ENCODE measurements around the gene ZBTB7B. TPM values are rescaled to one million over a fixed set of nuclear protein-coding genes. Genes with fewer than 3 reads are reported as not detected.

ZBTB7B gene
- total and polyA plus RNA-seq, 9 of the 15 experiments (the other 6 are each of a cell fraction or from before 2014, with no cell fraction given) = 0.04 to 46.5 (median 15.2) TPM

DNA sequence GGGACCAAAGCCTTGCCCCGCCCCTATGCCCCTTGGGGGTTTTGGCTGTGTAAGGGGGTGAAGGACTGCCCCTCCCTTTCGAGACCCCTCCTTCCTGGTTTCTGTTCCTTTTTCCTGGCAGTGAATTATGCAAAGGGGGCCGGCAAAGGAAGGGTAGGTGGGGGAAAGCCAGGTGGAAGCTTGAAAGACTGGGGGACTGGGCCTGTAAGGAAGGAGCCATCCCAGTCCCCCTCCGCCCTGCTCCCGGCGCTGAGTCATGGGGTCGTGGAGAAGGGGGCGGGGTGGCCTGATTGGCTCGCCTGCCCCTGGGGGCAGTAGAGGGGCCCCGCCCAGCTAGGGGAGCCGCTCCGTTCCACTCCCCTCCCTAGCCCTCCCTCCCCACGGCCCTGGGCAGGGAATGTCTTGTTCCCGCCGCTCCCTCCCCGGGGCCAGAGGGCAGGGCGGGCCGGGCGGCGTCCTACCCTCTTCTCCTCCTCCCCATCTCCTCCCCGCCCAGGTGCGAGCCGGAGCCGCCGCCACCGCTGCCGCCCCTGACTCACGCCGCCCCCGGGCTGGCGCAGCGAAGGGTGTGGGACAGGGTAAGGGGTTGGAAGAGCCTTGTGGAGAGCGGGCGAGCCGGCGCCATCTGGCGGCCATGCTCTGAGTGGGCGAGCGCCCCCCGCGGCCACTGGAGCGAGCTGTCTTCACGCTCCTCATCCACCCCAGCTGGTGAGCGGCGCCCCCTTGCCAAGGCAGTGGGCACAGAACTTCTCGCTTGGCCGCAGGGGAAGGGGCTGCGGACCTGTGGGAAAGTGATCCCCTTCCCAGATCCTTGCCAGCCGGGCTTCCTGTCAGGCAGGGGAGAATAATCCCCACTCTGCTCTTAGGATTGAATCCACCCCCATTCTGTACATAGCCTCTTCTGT is 14.7 kb downstream of the ZBTB7B start (continued):
- TF ChIP-seq DLX4 (CRISPR knock-in tag; IDR thresholded peaks at IDR 0.05) (no peak), SIN3A (IDR thresholded peaks at IDR 0.05; ENCODE audit: borderline replicate concordance in 2 of 2, control insufficient read depth in 1 of 2, low read depth in 2 of 2, low read length in 2 of 2) (no peak; a peak in 1 of 4 replicates), WHSC1 (IDR thresholded peaks at IDR 0.05; ENCODE audit: low read length) (no peak), ATF7 (IDR thresholded peaks at IDR 0.05) (peak; percentile 82), SMARCB1 (IDR thresholded peaks at IDR 0.05; ENCODE audit: insufficient read length, low read depth) (no peak), CHD1 (IDR thresholded peaks at IDR 0.05; ENCODE audit: low read length) (no peak), KHSRP (IDR thresholded peaks at IDR 0.05) (no peak), YBX1 (IDR thresholded peaks at IDR 0.05) (no peak), TCF3 (CRISPR knock-in tag; IDR thresholded peaks at IDR 0.05) (no peak; the same call in 1 of the 2 replicates), RUNX1 (IDR thresholded peaks at IDR 0.05; ENCODE audit: low read depth) (no peak), NCOA2 (IDR thresholded peaks at IDR 0.05; ENCODE audit: partially characterized antibody in 2 of 2) (no peak), CHD4 (IDR thresholded peaks at IDR 0.05; ENCODE audit: insufficient read depth, insufficient replicate concordance, low read depth, low read length, poor library complexity, severe bottlenecking) (no peak), RFX1 (IDR thresholded peaks at IDR 0.05) (no peak), SAFB (IDR thresholded peaks at IDR 0.05; ENCODE audit: borderline replicate concordance, low read depth, low read length) (peak; percentile 61; the same call in 1 of the 2 replicates), TOE1 (IDR thresholded peaks at IDR 0.05; ENCODE audit: borderline replicate concordance) (peak; percentile 62; the same call in 1 of the 2 replicates), TOE1 (CRISPR knock-in tag; IDR thresholded peaks at IDR 0.05; ENCODE audit: borderline replicate concordance, low read depth) (0 out of 2 replicates have a peak, but pooled peaks have one; percentile 29), NFXL1 (CRISPR knock-in tag; IDR thresholded peaks at IDR 0.05) (no peak), ZNF76 (CRISPR knock-in tag; IDR thresholded peaks at IDR 0.05; ENCODE audit: borderline replicate concordance) (no peak), CBX8 (IDR thresholded peaks at IDR 0.05; ENCODE audit: borderline replicate concordance, extremely low read depth, low read depth, low read length, poor library complexity, severe bottlenecking) (no peak), ZNF23 (CRISPR knock-in tag; IDR thresholded peaks at IDR 0.05) (no peak)
- TF ChIP-seq, protein P1, sequence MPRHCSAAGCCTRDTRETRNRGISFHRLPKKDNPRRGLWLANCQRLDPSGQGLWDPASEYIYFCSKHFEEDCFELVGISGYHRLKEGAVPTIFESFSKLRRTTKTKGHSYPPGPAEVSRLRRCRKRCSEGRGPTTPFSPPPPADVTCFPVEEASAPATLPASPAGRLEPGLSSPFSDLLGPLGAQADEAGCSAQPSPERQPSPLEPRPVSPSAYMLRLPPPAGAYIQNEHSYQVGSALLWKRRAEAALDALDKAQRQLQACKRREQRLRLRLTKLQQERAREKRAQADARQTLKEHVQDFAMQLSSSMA (CRISPR knock-in tag; IDR thresholded peaks at IDR 0.05) = no peak
- TF ChIP-seq, protein P2, sequence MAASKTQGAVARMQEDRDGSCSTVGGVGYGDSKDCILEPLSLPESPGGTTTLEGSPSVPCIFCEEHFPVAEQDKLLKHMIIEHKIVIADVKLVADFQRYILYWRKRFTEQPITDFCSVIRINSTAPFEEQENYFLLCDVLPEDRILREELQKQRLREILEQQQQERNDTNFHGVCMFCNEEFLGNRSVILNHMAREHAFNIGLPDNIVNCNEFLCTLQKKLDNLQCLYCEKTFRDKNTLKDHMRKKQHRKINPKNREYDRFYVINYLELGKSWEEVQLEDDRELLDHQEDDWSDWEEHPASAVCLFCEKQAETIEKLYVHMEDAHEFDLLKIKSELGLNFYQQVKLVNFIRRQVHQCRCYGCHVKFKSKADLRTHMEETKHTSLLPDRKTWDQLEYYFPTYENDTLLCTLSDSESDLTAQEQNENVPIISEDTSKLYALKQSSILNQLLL (CRISPR knock-in tag; IDR thresholded peaks at IDR 0.05; ENCODE audit: borderline replicate concordance) = no peak
- TF ChIP-seq, protein P3, sequence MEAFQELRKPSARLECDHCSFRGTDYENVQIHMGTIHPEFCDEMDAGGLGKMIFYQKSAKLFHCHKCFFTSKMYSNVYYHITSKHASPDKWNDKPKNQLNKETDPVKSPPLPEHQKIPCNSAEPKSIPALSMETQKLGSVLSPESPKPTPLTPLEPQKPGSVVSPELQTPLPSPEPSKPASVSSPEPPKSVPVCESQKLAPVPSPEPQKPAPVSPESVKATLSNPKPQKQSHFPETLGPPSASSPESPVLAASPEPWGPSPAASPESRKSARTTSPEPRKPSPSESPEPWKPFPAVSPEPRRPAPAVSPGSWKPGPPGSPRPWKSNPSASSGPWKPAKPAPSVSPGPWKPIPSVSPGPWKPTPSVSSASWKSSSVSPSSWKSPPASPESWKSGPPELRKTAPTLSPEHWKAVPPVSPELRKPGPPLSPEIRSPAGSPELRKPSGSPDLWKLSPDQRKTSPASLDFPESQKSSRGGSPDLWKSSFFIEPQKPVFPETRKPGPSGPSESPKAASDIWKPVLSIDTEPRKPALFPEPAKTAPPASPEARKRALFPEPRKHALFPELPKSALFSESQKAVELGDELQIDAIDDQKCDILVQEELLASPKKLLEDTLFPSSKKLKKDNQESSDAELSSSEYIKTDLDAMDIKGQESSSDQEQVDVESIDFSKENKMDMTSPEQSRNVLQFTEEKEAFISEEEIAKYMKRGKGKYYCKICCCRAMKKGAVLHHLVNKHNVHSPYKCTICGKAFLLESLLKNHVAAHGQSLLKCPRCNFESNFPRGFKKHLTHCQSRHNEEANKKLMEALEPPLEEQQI (IDR thresholded peaks at IDR 0.05) = no peak

Measured in K562 (cell line).